ENCODE data around the gene FLCN. TPM values are rescaled to one million over a fixed set of nuclear protein-coding genes. Genes with fewer than 3 reads are reported as not detected.

FLCN gene
- total and polyA plus RNA-seq, 2 experiments from 2014 or later = 12.1 to 36.6 TPM

DNA sequence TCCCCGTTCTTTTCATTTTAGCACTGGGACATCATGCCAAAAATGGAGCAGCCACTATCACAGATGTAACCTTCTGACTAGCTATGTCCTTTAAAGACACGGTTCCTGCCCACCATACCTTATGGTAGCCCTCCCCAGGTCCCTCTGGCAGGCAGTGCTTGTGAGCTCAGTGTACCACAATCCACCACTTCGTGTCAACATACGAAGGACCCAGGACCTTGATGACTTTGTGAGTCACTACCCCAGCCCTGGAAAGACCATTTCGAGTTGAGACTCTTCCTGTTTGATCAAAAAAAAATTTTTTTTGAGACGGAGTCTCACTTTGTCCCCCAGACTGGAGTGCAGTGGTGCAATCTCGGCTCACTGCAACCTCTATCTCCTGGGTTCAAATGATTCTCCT, 21.0 kb upstream of the FLCN start (continued):
- TF ChIP-seq, protein P1, sequence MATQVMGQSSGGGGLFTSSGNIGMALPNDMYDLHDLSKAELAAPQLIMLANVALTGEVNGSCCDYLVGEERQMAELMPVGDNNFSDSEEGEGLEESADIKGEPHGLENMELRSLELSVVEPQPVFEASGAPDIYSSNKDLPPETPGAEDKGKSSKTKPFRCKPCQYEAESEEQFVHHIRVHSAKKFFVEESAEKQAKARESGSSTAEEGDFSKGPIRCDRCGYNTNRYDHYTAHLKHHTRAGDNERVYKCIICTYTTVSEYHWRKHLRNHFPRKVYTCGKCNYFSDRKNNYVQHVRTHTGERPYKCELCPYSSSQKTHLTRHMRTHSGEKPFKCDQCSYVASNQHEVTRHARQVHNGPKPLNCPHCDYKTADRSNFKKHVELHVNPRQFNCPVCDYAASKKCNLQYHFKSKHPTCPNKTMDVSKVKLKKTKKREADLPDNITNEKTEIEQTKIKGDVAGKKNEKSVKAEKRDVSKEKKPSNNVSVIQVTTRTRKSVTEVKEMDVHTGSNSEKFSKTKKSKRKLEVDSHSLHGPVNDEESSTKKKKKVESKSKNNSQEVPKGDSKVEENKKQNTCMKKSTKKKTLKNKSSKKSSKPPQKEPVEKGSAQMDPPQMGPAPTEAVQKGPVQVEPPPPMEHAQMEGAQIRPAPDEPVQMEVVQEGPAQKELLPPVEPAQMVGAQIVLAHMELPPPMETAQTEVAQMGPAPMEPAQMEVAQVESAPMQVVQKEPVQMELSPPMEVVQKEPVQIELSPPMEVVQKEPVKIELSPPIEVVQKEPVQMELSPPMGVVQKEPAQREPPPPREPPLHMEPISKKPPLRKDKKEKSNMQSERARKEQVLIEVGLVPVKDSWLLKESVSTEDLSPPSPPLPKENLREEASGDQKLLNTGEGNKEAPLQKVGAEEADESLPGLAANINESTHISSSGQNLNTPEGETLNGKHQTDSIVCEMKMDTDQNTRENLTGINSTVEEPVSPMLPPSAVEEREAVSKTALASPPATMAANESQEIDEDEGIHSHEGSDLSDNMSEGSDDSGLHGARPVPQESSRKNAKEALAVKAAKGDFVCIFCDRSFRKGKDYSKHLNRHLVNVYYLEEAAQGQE (IDR thresholded peaks at IDR 0.05; ENCODE audit: unreplicated experiment) = no peak
- TF ChIP-seq JUNB (IDR thresholded peaks at IDR 0.05; ENCODE audit: unreplicated experiment) (no peak), EZH2 (IDR thresholded peaks at IDR 0.05; ENCODE audit: low read depth, unreplicated experiment) (no peak), STAT1 (IDR thresholded peaks at IDR 0.05; ENCODE audit: unreplicated experiment) (no peak)

DNA sequence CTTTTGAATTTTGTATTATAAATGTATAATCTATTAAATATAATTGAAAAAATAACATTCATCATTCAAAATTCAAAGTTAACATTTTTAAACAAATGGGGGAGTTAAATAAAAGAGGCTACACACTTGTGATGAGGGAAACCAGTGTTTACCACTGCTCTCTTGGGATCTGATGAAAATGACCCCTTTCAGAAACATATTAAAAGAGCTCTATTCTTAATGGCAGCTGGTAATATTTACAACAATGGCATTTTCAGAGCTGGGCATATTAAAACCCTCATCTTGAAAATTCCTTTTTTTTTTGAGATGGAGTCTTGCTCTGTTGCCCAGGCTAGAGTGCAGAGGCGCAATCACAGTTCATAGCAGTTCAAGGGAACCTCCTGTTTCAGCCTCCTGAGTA, 19.3 kb upstream of the FLCN start:
- Histone ChIP-seq H4K20me1 (replicated peaks; ENCODE audit: insufficient read depth) (no peaks in the 10 kb centered on the region; the same call in none of the 2 replicates), H2AFZ (no peak overlapping the region), H3K4me3 (no peak overlapping the region), H3K9me2 (ENCODE audit: insufficient read depth) (no peaks in the 10 kb centered on the region), H3K36me3 (ENCODE audit: insufficient read depth) (peaks cover 41% of the 10 kb centered on the region), H3K79me2 (replicated peaks; ENCODE audit: insufficient read depth) (0 out of 2 replicates have a peak, but pooled peaks cover 3% of the 10 kb centered on the region), H3K27me3 (ENCODE audit: insufficient read depth) (no peaks in the 10 kb centered on the region), H3K4me2 (no peak overlapping the region), H3K27ac (ENCODE audit: low read depth) (no peak overlapping the region), H3F3A (replicated peaks; ENCODE audit: low read depth) (no peaks in the 10 kb centered on the region), H3K4me1 (ENCODE audit: insufficient read depth) (no peaks in the 10 kb centered on the region)
- no peak overlapping the region for H3K27ac Mint-ChIP-seq
- peaks cover 90% of the 10 kb centered on the region for H3K36me3 Mint-ChIP-seq (ENCODE audit: low read depth)
- no peaks in the 10 kb centered on the region for H3K4me1 Mint-ChIP-seq
- no peak overlapping the region for H3K4me3 Mint-ChIP-seq
- no peak for ATAC-seq
- DNase-seq (ENCODE audit: low spot score) = no peak
- H3K9me3 Mint-ChIP-seq = no peaks in the 10 kb centered on the region
- no peaks in the 10 kb centered on the region for H3K27me3 Mint-ChIP-seq (ENCODE audit: insufficient read depth, low read depth, poor library complexity)
- TF ChIP-seq, protein P2, sequence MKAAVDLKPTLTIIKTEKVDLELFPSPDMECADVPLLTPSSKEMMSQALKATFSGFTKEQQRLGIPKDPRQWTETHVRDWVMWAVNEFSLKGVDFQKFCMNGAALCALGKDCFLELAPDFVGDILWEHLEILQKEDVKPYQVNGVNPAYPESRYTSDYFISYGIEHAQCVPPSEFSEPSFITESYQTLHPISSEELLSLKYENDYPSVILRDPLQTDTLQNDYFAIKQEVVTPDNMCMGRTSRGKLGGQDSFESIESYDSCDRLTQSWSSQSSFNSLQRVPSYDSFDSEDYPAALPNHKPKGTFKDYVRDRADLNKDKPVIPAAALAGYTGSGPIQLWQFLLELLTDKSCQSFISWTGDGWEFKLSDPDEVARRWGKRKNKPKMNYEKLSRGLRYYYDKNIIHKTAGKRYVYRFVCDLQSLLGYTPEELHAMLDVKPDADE (IDR thresholded peaks at IDR 0.05) = no peak
- TF ChIP-seq, protein P3, sequence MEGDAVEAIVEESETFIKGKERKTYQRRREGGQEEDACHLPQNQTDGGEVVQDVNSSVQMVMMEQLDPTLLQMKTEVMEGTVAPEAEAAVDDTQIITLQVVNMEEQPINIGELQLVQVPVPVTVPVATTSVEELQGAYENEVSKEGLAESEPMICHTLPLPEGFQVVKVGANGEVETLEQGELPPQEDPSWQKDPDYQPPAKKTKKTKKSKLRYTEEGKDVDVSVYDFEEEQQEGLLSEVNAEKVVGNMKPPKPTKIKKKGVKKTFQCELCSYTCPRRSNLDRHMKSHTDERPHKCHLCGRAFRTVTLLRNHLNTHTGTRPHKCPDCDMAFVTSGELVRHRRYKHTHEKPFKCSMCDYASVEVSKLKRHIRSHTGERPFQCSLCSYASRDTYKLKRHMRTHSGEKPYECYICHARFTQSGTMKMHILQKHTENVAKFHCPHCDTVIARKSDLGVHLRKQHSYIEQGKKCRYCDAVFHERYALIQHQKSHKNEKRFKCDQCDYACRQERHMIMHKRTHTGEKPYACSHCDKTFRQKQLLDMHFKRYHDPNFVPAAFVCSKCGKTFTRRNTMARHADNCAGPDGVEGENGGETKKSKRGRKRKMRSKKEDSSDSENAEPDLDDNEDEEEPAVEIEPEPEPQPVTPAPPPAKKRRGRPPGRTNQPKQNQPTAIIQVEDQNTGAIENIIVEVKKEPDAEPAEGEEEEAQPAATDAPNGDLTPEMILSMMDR (conservative IDR thresholded peaks at IDR 0.05; ENCODE audit: low read depth in 2 of 2) = no peak
- TF ChIP-seq CREB1 (CRISPR knock-in tag; IDR thresholded peaks at IDR 0.05; ENCODE audit: low read depth) (no peak), ZNF331 (CRISPR knock-in tag; IDR thresholded peaks at IDR 0.05; ENCODE audit: low read depth) (no peak), NANOG (IDR thresholded peaks at IDR 0.05; ENCODE audit: borderline replicate concordance) (no peak), STAT1 (IDR thresholded peaks at IDR 0.05; ENCODE audit: unreplicated experiment) (no peak), POLR2AphosphoS5 (IDR thresholded peaks at IDR 0.05; ENCODE audit: low read depth) (no peak), JUNB (IDR thresholded peaks at IDR 0.05; ENCODE audit: unreplicated experiment) (no peak), EZH2phosphoT487 (IDR thresholded peaks at IDR 0.05; ENCODE audit: unreplicated experiment) (no peak), EZH2 (IDR thresholded peaks at IDR 0.05; ENCODE audit: low read depth, unreplicated experiment) (no peak)
- TF ChIP-seq, protein P1 (IDR thresholded peaks at IDR 0.05; ENCODE audit: unreplicated experiment) = no peak

Measured in GM23338 (cell line).